Astrocyte (in vitro differentiated cells and primary cell): ENCODE results near the gene COLGALT1. TPM values are rescaled to one million over a fixed set of nuclear protein-coding genes. Genes with fewer than 3 reads are reported as not detected.

Experiments used
- DNase-seq: peaks from one replicate; pipeline ENCODE4 v3.0.0-alpha.2; 2010; ENCODE audit warnings: low read depth
- FAIRE-seq: peaks from 2 replicates; lab custom pipeline; 2011; peaks lifted over from hg19 to GRCh38; lab: Jason Lieb, UNC
- H2AFZ ChIP-seq: 2 replicates; pipeline ENCODE4 v1.6.0; 2012; ENCODE audit warnings: low read depth, low read length, inconsistent platforms
- H3K27ac ChIP-seq: 2 replicates; pipeline ENCODE4 v1.5.1; 2011; ENCODE audit warnings: low read depth, low read length, inconsistent platforms
- H3K27me3 ChIP-seq: 2 replicates; pipeline ENCODE4 v1.6.0; 2011; ENCODE audit warnings: low read length, inconsistent platforms; ENCODE audit not compliant: insufficient read depth
- H3K36me3 ChIP-seq: 2 replicates; pipeline ENCODE4 v1.5.1; 2011; ENCODE audit warnings: low read length, inconsistent platforms; ENCODE audit not compliant: insufficient read depth
- H3K4me1 ChIP-seq: 2 replicates; pipeline ENCODE4 v1.5.1; 2011; ENCODE audit warnings: low read length, inconsistent platforms; ENCODE audit not compliant: insufficient read depth
- H3K4me2 ChIP-seq: 2 replicates; pipeline ENCODE4 v1.6.0; 2012; ENCODE audit warnings: low read length, inconsistent platforms
- H3K4me3 ChIP-seq: 2 replicates; pipeline ENCODE4 v1.5.1; 2011; ENCODE audit warnings: low read depth, mild to moderate bottlenecking, low read length, inconsistent platforms; ENCODE audit not compliant: insufficient read depth
- H3K79me2 ChIP-seq: 2 replicates; pipeline ENCODE4 v1.6.0; 2012; ENCODE audit warnings: mild to moderate bottlenecking, low read length, inconsistent platforms; ENCODE audit not compliant: insufficient read depth
- H3K9ac ChIP-seq: 2 replicates; pipeline ENCODE4 v1.6.0; 2012; ENCODE audit warnings: mild to moderate bottlenecking, low read length, inconsistent platforms
- H3K9me3 ChIP-seq: 2 replicates; pipeline ENCODE4 v1.5.1; 2012; ENCODE audit warnings: low read depth, mild to moderate bottlenecking, low read length, inconsistent platforms; ENCODE audit not compliant: insufficient read depth
- H4K20me1 ChIP-seq: 2 replicates; pipeline ENCODE4 v1.6.0; 2012; ENCODE audit warnings: low read length, inconsistent platforms; ENCODE audit not compliant: insufficient read depth
- H3K27ac Mint-ChIP-seq: one replicate; pipeline ENCODE4 v1.8.0; 2021; ENCODE audit warnings: mild to moderate bottlenecking, mixed read lengths; ENCODE audit not compliant: unreplicated experiment
- H3K27me3 Mint-ChIP-seq: one replicate; pipeline ENCODE4 v1.8.0; 2021; ENCODE audit warnings: low read depth, mixed read lengths; ENCODE audit not compliant: unreplicated experiment
- H3K36me3 Mint-ChIP-seq: one replicate; pipeline ENCODE4 v1.8.0; 2021; ENCODE audit warnings: low read depth, mixed read lengths; ENCODE audit not compliant: unreplicated experiment
- H3K4me1 Mint-ChIP-seq: one replicate; pipeline ENCODE4 v1.8.0; 2021; ENCODE audit warnings: low read depth, mixed read lengths; ENCODE audit not compliant: unreplicated experiment
- H3K4me3 Mint-ChIP-seq: one replicate; pipeline ENCODE4 v1.8.0; 2021; ENCODE audit warnings: mild to moderate bottlenecking, moderate library complexity, mixed read lengths; ENCODE audit not compliant: unreplicated experiment
- H3K9me3 Mint-ChIP-seq: one replicate; pipeline ENCODE4 v1.8.0; 2021; ENCODE audit warnings: mild to moderate bottlenecking, mixed read lengths; ENCODE audit not compliant: unreplicated experiment
- EZH2 ChIP-seq: IDR thresholded peaks from 2 replicates; pipeline ENCODE4 v1.6.1; 2012; ENCODE audit warnings: mild to moderate bottlenecking, low read length, inconsistent platforms; ENCODE audit not compliant: insufficient read depth
- total RNA-seq: library from RNA; stranded (reverse); gene quantifications from 2 replicates; pipeline ENCODE4 v1.2.1, GENCODE V29; 2021
- TF ChIP-seq, protein P1 (sequence below): IDR thresholded peaks from 2 replicates; pipeline ENCODE4 v1.5.1; 2011; ENCODE audit warnings: low read depth, mild to moderate bottlenecking, inconsistent platforms, low read length, moderate library complexity; ENCODE audit not compliant: insufficient read depth

The COLGALT1 gene
- total RNA-seq, 1 donor from 2014 or later, result 137 TPM

GRCh38 chr19:17632577-17632976 lies 77.1 kb downstream of the COLGALT1 start:
- Histone ChIP-seq H3K27ac (no peak overlapping the region), H3K4me3 (no peak overlapping the region), H3K79me2 (no peaks in the 10 kb centered on the region), H3K4me1 (no peaks in the 10 kb centered on the region), H3K9me3 (no peaks in the 10 kb centered on the region), H3K27me3 (no peaks in the 10 kb centered on the region), H3K36me3 (no peaks in the 10 kb centered on the region), H3K9ac (no peak overlapping the region), H4K20me1 (no peaks in the 10 kb centered on the region), H3K4me2 (no peak overlapping the region), H2AFZ (no peak overlapping the region)
- Mint-ChIP-seq H3K36me3 (no peaks in the 10 kb centered on the region), H3K27ac (no peak overlapping the region), H3K9me3 (peaks cover 3% of the 10 kb centered on the region), H3K4me3 (no peak overlapping the region), H3K4me1 (no peaks in the 10 kb centered on the region), H3K27me3 (no peaks in the 10 kb centered on the region)
- DNase-seq, result no peak
- FAIRE-seq, result no peak
- no peak for TF ChIP-seq EZH2
- TF ChIP-seq, protein P1, sequence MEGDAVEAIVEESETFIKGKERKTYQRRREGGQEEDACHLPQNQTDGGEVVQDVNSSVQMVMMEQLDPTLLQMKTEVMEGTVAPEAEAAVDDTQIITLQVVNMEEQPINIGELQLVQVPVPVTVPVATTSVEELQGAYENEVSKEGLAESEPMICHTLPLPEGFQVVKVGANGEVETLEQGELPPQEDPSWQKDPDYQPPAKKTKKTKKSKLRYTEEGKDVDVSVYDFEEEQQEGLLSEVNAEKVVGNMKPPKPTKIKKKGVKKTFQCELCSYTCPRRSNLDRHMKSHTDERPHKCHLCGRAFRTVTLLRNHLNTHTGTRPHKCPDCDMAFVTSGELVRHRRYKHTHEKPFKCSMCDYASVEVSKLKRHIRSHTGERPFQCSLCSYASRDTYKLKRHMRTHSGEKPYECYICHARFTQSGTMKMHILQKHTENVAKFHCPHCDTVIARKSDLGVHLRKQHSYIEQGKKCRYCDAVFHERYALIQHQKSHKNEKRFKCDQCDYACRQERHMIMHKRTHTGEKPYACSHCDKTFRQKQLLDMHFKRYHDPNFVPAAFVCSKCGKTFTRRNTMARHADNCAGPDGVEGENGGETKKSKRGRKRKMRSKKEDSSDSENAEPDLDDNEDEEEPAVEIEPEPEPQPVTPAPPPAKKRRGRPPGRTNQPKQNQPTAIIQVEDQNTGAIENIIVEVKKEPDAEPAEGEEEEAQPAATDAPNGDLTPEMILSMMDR, result no peak

Other genes with a start within 250 kb of the COLGALT1 start
- gene MRPL34, start 249.8 kb upstream of the COLGALT1 start, total RNA-seq, result 64.8 and 65.1 TPM in 2 replicates
- 115 and 123 TPM in 2 replicates for gene DDA1, start 246.1 kb upstream of the COLGALT1 start, total RNA-seq
- 8.1 and 9.0 TPM in 2 replicates for gene ANO8, start 220.8 kb upstream of the COLGALT1 start, total RNA-seq
- gene GTPBP3, start 218.1 kb upstream of the COLGALT1 start, total RNA-seq, result 21.4 and 21.7 TPM in 2 replicates
- gene PLVAP, start 178.3 kb upstream of the COLGALT1 start, total RNA-seq, result 0.77 and 0.95 TPM in 2 replicates
- 14.1 and 15.5 TPM in 2 replicates for gene CCDC194, start 161.5 kb upstream of the COLGALT1 start, total RNA-seq
- gene BST2, start 150.0 kb upstream of the COLGALT1 start, total RNA-seq, result 301 and 376 TPM in 2 replicates
- gene MVB12A, start 135.6 kb upstream of the COLGALT1 start, total RNA-seq, result 41.0 and 50.1 TPM in 2 replicates
- 0.19 and 0.23 TPM in 2 replicates for gene TMEM221, start 107.0 kb upstream of the COLGALT1 start, total RNA-seq
- not detected in 2 replicates for gene NXNL1, start 94.7 kb upstream of the COLGALT1 start, total RNA-seq
- 9.5 and 10.5 TPM in 2 replicates for gene SLC27A1, start 85.1 kb upstream of the COLGALT1 start, total RNA-seq
- gene PGLS, start 44.0 kb upstream of the COLGALT1 start, total RNA-seq, result 102 and 109 TPM in 2 replicates
- 1.2 and 1.4 TPM in 2 replicates for gene UNC13A, start 132.7 kb downstream of the COLGALT1 start, total RNA-seq
- 72.3 and 82.2 TPM in 2 replicates for gene MAP1S, start 163.8 kb downstream of the COLGALT1 start, total RNA-seq
- gene FCHO1, start 195.8 kb downstream of the COLGALT1 start, total RNA-seq, result 1.7 and 2.0 TPM in 2 replicates
- gene B3GNT3, start 239.5 kb downstream of the COLGALT1 start, total RNA-seq, result 0.36 TPM in 1 of 2 replicates, not detected in the other